GM12864 (cell line): Measurements from ENCODE around the gene TOP2B.

Source experiments
- DNase-seq: peaks from one replicate; pipeline ENCODE4 v3.0.0-alpha.2; 2011; ENCODE audit warnings: low read depth
- H3K4me3 ChIP-seq: 2 replicates; pipeline ENCODE4 v1.5.1; 2011; ENCODE audit warnings: mild to moderate bottlenecking, low read depth, low read length, control low read depth
- TF ChIP-seq, protein P1 (sequence below): IDR thresholded peaks from 2 replicates; pipeline ENCODE4 v1.5.1; 2011; ENCODE audit warnings: low read depth, mild to moderate bottlenecking, moderate library complexity, low read length, control low read depth, inconsistent platforms; ENCODE audit errors: missing control alignments

The TOP2B gene

DNA sequence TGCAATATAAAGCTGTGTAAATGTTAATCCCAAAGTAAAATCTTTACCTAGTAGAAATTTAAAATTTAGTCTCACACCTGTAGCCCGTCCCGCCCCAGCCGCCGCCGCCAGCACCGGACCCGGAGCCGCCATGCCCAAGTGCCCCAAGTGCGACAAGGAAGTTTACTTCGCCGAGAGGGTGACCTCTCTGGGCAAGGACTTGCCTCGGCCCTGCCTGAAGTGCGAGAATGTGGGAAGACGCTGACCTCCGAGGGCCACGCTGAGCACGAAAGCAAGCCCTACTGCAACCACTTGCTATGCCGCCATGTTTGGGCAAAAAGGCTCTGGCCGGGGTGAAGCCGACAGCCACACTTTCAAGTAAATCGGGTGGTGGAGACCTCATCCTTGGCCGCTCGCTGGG lies 22.1 kb upstream of the TOP2B start:
- DNase-seq, result no peak
- TF ChIP-seq, protein P1, sequence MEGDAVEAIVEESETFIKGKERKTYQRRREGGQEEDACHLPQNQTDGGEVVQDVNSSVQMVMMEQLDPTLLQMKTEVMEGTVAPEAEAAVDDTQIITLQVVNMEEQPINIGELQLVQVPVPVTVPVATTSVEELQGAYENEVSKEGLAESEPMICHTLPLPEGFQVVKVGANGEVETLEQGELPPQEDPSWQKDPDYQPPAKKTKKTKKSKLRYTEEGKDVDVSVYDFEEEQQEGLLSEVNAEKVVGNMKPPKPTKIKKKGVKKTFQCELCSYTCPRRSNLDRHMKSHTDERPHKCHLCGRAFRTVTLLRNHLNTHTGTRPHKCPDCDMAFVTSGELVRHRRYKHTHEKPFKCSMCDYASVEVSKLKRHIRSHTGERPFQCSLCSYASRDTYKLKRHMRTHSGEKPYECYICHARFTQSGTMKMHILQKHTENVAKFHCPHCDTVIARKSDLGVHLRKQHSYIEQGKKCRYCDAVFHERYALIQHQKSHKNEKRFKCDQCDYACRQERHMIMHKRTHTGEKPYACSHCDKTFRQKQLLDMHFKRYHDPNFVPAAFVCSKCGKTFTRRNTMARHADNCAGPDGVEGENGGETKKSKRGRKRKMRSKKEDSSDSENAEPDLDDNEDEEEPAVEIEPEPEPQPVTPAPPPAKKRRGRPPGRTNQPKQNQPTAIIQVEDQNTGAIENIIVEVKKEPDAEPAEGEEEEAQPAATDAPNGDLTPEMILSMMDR, result no peak
- no peak overlapping the region for H3K4me3 ChIP-seq

DNA sequence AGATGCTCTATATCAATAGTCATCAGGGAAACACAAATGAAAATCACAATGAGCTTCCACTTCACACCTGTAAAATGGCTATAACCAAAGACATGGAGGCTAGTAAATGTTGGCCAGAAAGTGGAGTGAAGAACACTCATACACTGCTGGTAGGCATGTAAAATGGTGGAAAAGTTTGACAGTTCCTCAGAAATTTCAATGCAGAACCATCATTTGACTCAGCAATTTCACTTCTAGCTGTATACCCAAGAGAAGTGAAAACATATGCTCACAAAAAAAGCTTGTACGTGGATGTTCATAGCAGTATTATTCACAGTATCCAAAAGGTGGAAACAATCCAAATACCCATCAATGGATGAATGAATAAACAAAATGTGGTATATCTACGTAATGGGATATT lies 19.2 kb upstream of the TOP2B start:
- no peak for DNase-seq
- H3K4me3 ChIP-seq, result no peak overlapping the region
- TF ChIP-seq, protein P1, result no peak

DNA sequence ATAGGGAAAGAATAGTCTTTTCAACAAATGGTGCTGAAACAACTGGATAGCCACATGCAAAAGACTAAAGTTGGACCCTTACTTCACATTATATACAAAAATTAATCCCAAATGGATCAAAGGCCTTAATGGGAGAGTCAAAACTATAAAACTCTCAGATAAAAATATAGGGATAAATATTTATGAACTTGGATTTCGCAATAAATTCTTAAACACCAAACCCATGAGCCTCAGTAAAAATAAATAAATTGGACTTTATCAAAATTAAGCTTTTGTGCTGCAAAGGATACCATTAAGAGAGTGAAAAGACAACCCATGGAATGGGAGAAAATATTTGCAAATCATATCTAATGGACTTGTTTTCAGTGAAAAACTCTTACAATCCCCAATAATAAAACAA lies 18.7 kb upstream of the TOP2B start:
- TF ChIP-seq, protein P1, result no peak
- H3K4me3 ChIP-seq, result no peak overlapping the region
- no peak for DNase-seq

DNA sequence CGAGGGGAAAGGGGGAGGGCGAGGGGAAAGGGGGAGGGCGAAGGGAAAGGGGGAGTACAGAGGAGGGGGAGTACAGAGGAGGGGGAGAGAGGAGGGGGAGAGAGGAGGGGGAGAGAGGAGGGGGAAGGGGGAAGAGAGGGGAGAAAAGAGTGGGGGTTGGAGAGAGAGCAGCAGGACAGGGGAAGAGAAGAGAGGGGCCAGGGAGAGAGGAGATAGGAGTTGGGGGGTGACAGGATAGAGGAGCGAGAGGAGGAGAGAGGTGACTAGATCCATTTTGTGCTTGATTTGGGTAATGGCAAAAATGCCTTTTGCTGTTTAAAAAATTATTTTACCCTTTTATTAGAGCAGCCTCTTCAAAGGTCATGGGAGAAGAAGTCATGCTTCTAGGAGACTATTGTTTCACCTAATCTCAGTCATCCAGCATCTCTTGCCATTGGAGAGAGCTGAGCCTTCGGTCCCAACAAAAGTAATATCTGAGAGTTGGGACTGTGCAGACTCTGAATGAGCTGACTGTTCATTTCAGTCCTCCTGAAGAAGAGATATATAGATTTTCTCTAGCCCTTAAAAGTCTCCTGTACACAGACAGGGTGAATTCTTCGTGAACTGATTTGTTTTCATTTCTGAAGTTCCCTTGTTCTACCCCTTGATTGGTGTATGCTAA lies 15.1 kb upstream of the TOP2B start:
- DNase-seq, result no peak
- H3K4me3 ChIP-seq, result no peak overlapping the region
- TF ChIP-seq, protein P1, result no peak

DNA sequence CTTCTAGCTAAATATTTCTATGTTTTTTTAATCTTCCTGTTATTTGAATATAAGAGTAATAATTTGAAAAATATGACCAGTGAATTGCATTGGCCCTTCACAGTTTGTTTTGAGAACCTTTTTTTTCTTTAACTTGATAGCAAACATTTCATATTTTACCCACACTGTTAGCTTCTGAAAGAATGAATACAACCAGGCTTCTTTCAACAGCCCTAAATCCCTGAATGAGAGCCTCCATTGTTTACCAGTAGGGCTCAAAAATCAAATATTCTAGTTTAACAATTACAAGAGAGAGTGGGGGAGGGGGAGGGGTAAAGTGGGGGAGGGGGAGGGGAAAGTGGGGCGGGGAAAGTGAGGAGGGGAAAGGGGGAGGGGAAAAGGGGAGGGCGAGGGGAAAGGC lies 14.5 kb upstream of the TOP2B start:
- H3K4me3 ChIP-seq, result no peak overlapping the region
- TF ChIP-seq, protein P1, result no peak
- DNase-seq, result no peak

DNA sequence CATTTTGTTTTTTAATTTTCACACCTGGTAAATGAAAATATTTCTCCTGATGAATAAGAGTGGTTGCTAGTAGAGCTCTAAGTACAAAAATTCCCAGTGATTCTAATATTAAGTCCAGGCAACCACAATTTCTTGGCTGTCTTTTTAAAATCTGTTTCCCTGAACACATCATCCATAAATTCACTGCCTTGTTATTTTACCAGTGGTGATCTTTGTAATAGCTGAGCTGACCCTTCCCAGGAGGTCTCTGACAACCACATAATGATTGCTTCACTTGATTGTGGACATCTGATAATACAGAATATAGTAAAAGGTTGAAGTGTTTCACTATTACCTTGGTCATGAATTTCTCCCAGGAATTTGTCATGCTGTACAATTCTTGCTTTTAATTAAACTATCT lies 13.9 kb upstream of the TOP2B start:
- DNase-seq, result no peak
- no peak overlapping the region for H3K4me3 ChIP-seq
- TF ChIP-seq, protein P1, result no peak

DNA sequence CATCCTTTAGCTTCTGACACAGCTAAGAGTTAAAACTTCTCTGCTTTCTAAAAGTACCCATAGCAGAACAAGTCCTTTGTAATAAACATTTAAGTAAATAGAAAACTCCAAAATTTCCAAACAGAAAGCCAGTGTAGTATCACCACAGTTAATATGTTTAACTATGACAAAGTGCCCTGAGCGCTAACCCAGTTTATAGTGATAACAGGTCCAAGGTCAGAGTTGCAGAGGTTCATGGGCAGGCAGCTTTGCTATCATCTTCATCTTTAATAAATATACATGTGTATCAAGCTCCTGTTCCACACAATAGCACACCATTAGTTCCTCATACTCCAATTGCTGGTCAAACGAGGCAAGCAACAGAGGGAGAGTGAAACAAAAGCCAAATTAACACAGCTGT lies 12.4 kb upstream of the TOP2B start:
- no peak for DNase-seq
- TF ChIP-seq, protein P1, result no peak
- no peak overlapping the region for H3K4me3 ChIP-seq
